ENCODE measurements around the gene EFNA1. TPM values are rescaled to one million over a fixed set of nuclear protein-coding genes. Genes with fewer than 3 reads are reported as not detected.

The EFNA1 gene
- total RNA-seq, 1 experiment from 2014 or later: 35.7 TPM

DNA sequence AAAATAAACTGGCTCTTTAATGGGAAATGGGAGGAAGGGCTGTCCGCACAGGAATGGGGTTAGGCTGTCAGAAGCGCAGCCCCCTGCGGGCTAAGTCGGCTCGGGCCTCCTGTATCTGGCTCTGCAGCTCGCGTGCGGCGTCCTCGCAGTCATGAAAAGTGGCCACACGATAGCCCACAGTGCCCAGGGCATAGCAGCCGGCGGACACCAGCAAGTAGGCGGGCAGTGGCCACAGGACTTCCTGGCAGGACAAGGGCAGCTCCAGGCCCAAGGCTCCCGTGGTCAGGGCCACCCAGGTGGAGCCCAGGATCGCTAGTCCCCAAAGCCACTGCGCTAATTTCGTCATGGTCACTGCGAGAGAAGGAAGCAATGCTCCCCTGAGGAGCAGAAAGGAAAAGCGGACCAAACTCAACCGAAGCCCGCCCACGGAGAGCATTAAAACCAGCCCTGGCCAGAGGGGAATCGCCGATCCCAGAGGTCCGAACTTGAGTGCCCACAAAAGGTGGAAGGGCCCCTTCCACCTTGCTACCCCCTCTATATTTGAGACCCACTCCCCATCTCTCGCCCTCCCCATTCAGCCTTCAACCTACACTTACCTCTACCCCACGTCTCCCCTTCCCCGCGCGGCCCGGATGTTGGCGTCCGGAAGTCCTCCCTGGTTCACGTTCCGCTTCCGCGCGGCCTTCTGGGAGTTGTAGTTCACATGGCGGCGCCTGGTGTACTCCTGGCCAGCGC is 12.4 kb downstream of the EFNA1 start, which contains the start of gene DPM3:
DPM3 (minus strand) TSS at position 637 of the 735 bp plus-strand sequence; CDS start at position 346, 291 bp downstream.
- peaks cover 26% of the 10 kb centered on the region for H3F3A ChIP-seq (ENCODE audit: insufficient read depth, low read depth)
- intact Hi-C loops (cut with micrococcal nuclease; ENCODE audit: unreplicated experiment): loop anchor here (1.0 to 5.0 kb wide), 2 partner anchors 16 to 168 kb away; partner anchors contain the start of genes CKS1B and SHC1
- ChIA-PET POLR2A (ENCODE audit: unreplicated experiment) (no interaction called here), CTCF (no interaction called here)
- no peaks in the 10 kb centered on the region for H3K9me3 ChIP-seq (ENCODE audit: insufficient read depth, low read depth)
- H4K20me1 ChIP-seq (ENCODE audit: insufficient read depth): no peaks in the 10 kb centered on the region
- H3K27ac ChIP-seq: peak within 1 kb of the TSS; percentile 67
- DNase-seq: peak; percentile 63 to 74
- peak within 1 kb of the TSS; percentile 88 for H2AFZ ChIP-seq
- H3K4me1 ChIP-seq (replicated peaks; ENCODE audit: insufficient read depth): peaks cover 21% of the 10 kb centered on the region
- no peaks in the 10 kb centered on the region for H3K27me3 ChIP-seq (ENCODE audit: insufficient read depth, low read depth)
- H3K9me2 ChIP-seq (ENCODE audit: insufficient read depth): no peaks in the 10 kb centered on the region
- H3K4me2 ChIP-seq: peak within 1 kb of the TSS; percentile 92
- H3K4me3 ChIP-seq: peak within 1 kb of the TSS; percentile 64
- H3K36me3 ChIP-seq (ENCODE audit: low read depth): no peaks in the 10 kb centered on the region
- peaks cover 36% of the 10 kb centered on the region for H3K79me2 ChIP-seq (ENCODE audit: low read depth)
- TF ChIP-seq, protein P1, sequence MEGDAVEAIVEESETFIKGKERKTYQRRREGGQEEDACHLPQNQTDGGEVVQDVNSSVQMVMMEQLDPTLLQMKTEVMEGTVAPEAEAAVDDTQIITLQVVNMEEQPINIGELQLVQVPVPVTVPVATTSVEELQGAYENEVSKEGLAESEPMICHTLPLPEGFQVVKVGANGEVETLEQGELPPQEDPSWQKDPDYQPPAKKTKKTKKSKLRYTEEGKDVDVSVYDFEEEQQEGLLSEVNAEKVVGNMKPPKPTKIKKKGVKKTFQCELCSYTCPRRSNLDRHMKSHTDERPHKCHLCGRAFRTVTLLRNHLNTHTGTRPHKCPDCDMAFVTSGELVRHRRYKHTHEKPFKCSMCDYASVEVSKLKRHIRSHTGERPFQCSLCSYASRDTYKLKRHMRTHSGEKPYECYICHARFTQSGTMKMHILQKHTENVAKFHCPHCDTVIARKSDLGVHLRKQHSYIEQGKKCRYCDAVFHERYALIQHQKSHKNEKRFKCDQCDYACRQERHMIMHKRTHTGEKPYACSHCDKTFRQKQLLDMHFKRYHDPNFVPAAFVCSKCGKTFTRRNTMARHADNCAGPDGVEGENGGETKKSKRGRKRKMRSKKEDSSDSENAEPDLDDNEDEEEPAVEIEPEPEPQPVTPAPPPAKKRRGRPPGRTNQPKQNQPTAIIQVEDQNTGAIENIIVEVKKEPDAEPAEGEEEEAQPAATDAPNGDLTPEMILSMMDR (conservative IDR thresholded peaks at IDR 0.05): no peak
- no peak for TF ChIP-seq EZH2 (IDR thresholded peaks at IDR 0.05; ENCODE audit: low read depth)
- TSS peak; percentile 26 for BruUV-seq (replicated peaks)

DNA sequence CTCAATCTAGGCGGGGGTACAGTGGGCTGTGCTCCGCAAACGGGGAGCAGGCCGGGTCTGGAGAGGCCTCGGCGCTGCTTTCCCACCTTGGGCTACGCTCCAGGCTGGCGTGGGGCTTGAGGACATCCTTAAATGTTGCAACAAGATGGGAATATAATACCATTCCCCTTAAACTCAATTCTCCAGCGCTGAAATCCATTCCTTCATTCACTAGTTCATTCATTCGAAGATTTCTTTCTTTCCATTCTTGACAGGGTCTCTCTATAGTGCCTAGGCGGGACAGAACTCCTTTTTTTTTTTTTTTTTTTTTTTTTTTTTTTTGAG is 12.9 kb downstream of the EFNA1 start:
- H3K4me3 ChIP-seq: peak overlapping the region; percentile 64; the same call in 1 of the 2 replicates
- no peak for DNase-seq
- ChIA-PET CTCF (no interaction called here), POLR2A (ENCODE audit: unreplicated experiment) (no interaction called here)
- H3K36me3 ChIP-seq (ENCODE audit: low read depth): no peaks in the 10 kb centered on the region
- H3K27me3 ChIP-seq (ENCODE audit: insufficient read depth, low read depth): no peaks in the 10 kb centered on the region
- H2AFZ ChIP-seq: peak overlapping the region; percentile 88
- no peaks in the 10 kb centered on the region for H3K9me3 ChIP-seq (ENCODE audit: insufficient read depth, low read depth)
- H4K20me1 ChIP-seq (ENCODE audit: insufficient read depth): no peaks in the 10 kb centered on the region
- peaks cover 21% of the 10 kb centered on the region for H3K4me1 ChIP-seq (replicated peaks; ENCODE audit: insufficient read depth)
- no peaks in the 10 kb centered on the region for H3K9me2 ChIP-seq (ENCODE audit: insufficient read depth)
- H3K79me2 ChIP-seq (ENCODE audit: low read depth): peaks cover 36% of the 10 kb centered on the region
- H3K4me2 ChIP-seq: peak overlapping the region; percentile 92
- H3K27ac ChIP-seq: no peak overlapping the region
- intact Hi-C loops (cut with micrococcal nuclease; ENCODE audit: unreplicated experiment): loop anchor here (1.0 kb wide), 1 partner anchor 16 kb away; no protein-coding TSS in a partner anchor
- peaks cover 21% of the 10 kb centered on the region for H3F3A ChIP-seq (ENCODE audit: insufficient read depth, low read depth)
- TF ChIP-seq, protein P1 (conservative IDR thresholded peaks at IDR 0.05): no peak
- no peak for TF ChIP-seq EZH2 (IDR thresholded peaks at IDR 0.05; ENCODE audit: low read depth)
- BruUV-seq (replicated peaks): no TSS peak

DNA sequence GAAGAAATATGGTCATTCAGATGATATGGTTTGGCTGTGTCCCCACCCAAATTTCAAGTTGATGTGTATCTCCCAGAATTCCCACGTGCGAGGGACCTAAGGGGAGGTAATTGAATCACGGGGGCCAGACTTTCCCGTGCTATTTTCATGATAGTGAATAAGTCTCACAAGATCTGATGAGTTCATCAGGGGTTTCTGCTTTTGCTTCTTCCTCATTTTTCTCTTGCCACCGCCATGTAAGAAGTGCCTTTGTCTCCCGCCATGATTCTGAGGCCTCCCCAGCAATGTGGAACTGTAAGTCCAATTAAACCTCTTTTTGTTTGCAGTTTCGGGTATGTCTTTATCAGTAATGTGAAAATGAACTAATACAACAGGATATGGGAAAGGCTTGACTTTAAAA is 14.1 kb downstream of the EFNA1 start:
- no peak overlapping the region for H3K27ac ChIP-seq
- H3K36me3 ChIP-seq (ENCODE audit: low read depth): no peaks in the 10 kb centered on the region
- no peak overlapping the region for H3K4me2 ChIP-seq
- peaks cover 21% of the 10 kb centered on the region for H3K4me1 ChIP-seq (replicated peaks; ENCODE audit: insufficient read depth)
- peaks cover 16% of the 10 kb centered on the region; the same call in 1 of the 2 replicates for H3F3A ChIP-seq (ENCODE audit: insufficient read depth, low read depth)
- H3K9me2 ChIP-seq (ENCODE audit: insufficient read depth): no peaks in the 10 kb centered on the region
- ChIA-PET POLR2A (ENCODE audit: unreplicated experiment) (no interaction called here), CTCF (no interaction called here)
- intact Hi-C loops (cut with micrococcal nuclease; ENCODE audit: unreplicated experiment): no loop called here
- H3K9me3 ChIP-seq (ENCODE audit: insufficient read depth, low read depth): no peaks in the 10 kb centered on the region
- H3K4me3 ChIP-seq: no peak overlapping the region
- H2AFZ ChIP-seq: no peak overlapping the region
- no peaks in the 10 kb centered on the region for H3K27me3 ChIP-seq (ENCODE audit: insufficient read depth, low read depth)
- TF ChIP-seq EZH2 (IDR thresholded peaks at IDR 0.05; ENCODE audit: low read depth): no peak
- TF ChIP-seq, protein P1 (conservative IDR thresholded peaks at IDR 0.05): no peak
- peaks cover 33% of the 10 kb centered on the region for H3K79me2 ChIP-seq (ENCODE audit: low read depth)
- no peaks in the 10 kb centered on the region for H4K20me1 ChIP-seq (ENCODE audit: insufficient read depth)
- no peak for DNase-seq
- BruUV-seq (replicated peaks): no TSS peak

All from PC-9 (cell line).